Keratinocyte (primary cell): ENCODE data around the gene BOK.

Experiments used
- EZH2 ChIP-seq: IDR thresholded peaks from one replicate; pipeline ENCODE4 v1.6.1; 2012; ENCODE audit warnings: inconsistent platforms, mild to moderate bottlenecking, low read length, moderate library complexity
- TF ChIP-seq, protein P1 (sequence below), 3 experiments: IDR thresholded peaks in 1 of 3; conservative IDR thresholded peaks in 1 of 3; optimal IDR thresholded peaks in 1 of 3; 2 replicates in 2 of 3; 3 replicates in 1 of 3; pipeline versions ENCODE3 to v1.5.1; 2011; ENCODE audit warnings: low read length in 3 of 3, mild to moderate bottlenecking in 3 of 3, moderate library complexity in 2 of 3, control low read depth in 1 of 3, inconsistent platforms in 1 of 3; ENCODE audit not compliant: insufficient read depth in 2 of 3; ENCODE audit errors: extremely low read depth in 1 of 3

DNA sequence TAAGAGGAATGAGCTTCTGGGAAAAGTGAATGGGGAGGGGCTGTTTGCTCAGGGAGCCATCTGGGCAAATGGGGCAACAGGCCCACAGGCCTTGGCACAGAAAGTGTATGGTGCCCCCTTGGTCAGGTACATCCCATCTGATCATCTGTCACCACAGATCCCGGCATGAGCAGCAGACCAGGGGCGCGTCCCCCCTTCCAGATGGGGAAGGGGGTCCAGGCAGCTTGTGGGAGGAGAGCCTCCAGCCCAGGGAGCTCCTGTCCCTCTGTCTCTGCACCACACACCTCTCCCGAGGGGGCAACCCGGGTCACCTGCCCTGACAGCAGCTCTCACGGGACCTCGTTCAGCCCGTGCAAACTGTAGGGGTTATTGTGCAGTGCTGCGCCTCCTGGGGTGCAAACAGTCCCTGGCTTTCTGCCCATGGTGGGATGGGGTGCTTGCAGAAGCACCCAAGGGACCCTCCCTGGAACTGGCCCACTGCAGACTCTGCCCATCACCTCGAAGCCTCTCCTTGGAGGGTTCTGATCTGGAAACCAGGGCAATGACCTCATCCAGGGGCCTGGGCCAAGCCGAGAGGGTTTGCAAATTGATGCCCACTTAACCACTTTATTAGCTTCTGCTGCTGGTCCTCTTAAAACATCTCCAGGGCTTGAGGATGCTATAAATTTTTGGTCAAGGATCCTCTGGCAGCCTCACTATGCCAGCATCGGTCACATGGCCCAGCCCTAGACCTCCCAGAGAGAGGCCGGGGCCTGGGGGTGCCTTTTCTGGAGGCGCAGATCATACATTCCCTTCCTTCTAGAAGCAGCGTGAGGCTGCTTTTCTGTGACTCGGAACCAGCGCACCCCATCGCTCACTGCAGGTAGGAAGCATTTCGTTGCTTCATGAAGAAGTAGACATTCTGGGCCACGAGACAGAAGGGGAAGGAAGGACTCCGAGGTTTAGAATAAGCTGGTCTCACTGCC is 7.6 kb upstream of the BOK start:
- TF ChIP-seq EZH2: no peak
- TF ChIP-seq, protein P1, sequence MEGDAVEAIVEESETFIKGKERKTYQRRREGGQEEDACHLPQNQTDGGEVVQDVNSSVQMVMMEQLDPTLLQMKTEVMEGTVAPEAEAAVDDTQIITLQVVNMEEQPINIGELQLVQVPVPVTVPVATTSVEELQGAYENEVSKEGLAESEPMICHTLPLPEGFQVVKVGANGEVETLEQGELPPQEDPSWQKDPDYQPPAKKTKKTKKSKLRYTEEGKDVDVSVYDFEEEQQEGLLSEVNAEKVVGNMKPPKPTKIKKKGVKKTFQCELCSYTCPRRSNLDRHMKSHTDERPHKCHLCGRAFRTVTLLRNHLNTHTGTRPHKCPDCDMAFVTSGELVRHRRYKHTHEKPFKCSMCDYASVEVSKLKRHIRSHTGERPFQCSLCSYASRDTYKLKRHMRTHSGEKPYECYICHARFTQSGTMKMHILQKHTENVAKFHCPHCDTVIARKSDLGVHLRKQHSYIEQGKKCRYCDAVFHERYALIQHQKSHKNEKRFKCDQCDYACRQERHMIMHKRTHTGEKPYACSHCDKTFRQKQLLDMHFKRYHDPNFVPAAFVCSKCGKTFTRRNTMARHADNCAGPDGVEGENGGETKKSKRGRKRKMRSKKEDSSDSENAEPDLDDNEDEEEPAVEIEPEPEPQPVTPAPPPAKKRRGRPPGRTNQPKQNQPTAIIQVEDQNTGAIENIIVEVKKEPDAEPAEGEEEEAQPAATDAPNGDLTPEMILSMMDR (optimal IDR thresholded peaks at IDR 0.05 in 1 of 3, IDR thresholded peaks at IDR 0.05 in 1 of 3, conservative IDR thresholded peaks at IDR 0.05 in 1 of 3; ENCODE audit: extremely low read depth in 1 of 3, insufficient read depth in 2 of 3, low read length in 3 of 3): no peak
